ENCODE results near the gene TNRC6A.

The TNRC6A gene

DNA sequence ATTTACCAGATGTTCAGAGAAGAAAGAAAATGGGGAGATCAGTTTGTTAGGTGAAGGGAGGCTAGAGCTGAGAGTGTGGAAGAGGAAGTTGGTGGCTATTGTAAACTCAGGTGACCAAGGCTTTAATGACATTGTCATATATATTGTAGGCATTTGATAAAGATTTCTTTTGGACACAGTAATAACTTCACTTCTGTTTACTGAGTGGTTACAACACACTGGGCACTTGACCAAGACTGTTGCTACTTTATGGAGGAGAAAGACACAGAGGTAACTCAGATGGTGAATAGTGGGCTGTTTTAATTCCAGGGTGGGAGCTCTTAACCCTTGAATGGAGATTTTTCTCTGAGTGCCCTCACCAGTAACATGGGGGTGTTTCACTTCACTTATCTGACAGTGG is 46.0 kb downstream of the TNRC6A start:
- Histone ChIP-seq H3K27me3 (ENCODE audit: control insufficient read depth in 1 of 2, insufficient read depth in 2 of 2, low read length in 2 of 2) (no peaks in the 10 kb centered on the region), H3K4me3 (ENCODE audit: low read length in 2 of 2) (no peak overlapping the region), H3K27ac (ENCODE audit: low read length) (no peak overlapping the region), H3K36me3 (ENCODE audit: control insufficient read depth in 2 of 2, insufficient read depth in 2 of 2, low read length in 2 of 2) (peaks cover 12 to 23% of the 10 kb centered on the region in 2 donors), H3K9me3 (ENCODE audit: control insufficient read depth in 2 of 2, low read length in 2 of 2) (no peaks in the 10 kb centered on the region), H3K9ac (ENCODE audit: low read length in 2 of 2) (no peak overlapping the region), H3K4me1 (ENCODE audit: control insufficient read depth, insufficient read depth, low read length) (peaks cover 11% of the 10 kb centered on the region)

DNA sequence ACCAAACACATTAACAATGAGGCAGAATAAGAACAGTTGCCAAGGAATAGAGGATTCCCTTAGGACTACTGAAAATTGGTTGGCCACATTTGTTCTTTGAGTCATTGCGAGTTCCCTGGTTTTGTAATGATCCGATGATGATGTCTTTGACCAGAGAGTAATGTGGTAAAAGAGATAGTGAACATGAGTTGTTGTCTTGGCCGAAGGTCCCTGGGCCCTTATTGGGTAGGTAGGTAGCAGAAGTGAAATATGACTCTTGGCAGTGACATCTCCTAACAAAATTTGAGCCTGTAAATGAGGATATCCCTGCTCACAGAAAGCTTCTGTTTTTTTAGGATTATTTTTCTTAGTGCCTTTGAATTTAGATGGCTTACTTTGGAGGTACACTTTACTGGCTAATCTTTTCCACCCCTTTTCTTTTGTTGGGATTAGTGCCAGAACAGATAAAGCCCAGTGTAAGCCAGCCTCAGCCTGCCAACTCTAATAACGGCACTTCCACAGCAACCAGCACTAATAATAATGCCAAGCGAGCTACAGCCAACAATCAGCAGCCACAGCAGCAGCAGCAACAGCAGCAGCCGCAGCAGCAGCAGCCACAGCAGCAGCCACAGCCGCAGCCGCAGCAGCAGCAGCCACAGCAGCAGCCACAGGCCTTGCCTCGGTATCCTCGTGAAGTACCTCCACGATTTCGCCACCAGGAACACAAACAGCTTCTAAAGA is 47.2 kb downstream of the TNRC6A start:
- Histone ChIP-seq H3K4me1 (ENCODE audit: control insufficient read depth, insufficient read depth, low read length) (peaks cover 9% of the 10 kb centered on the region), H3K9me3 (ENCODE audit: control insufficient read depth in 2 of 2, low read length in 2 of 2) (no peaks in the 10 kb centered on the region), H3K27me3 (ENCODE audit: control insufficient read depth in 1 of 2, insufficient read depth in 2 of 2, low read length in 2 of 2) (no peaks in the 10 kb centered on the region), H3K4me3 (ENCODE audit: low read length in 2 of 2) (peak overlapping the region in 1 of 2 donors; percentile 16), H3K9ac (ENCODE audit: low read length in 2 of 2) (no peak overlapping the region), H3K36me3 (ENCODE audit: control insufficient read depth in 2 of 2, insufficient read depth in 2 of 2, low read length in 2 of 2) (peaks cover 15 to 26% of the 10 kb centered on the region in 2 donors), H3K27ac (ENCODE audit: low read length) (peak overlapping the region; percentile 50)

DNA sequence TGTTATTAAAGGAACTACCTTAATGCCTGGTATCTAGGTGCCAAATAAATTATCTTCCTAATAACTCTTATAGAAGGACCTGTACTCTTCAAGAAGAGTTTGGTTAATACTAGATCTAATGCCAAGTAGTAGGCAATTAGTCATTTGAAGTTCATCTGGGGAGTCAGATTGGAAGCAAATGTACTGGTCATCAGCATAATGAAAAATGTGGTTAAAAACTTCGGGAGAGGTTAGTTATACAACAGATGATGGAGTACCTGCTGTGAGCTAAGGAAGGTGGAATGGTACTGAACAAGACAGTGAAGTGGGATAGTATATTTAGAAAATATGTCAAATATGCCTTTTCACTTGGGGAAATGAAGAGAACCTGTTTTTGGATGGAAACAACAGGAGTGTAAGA is 49.2 kb downstream of the TNRC6A start:
- no peaks in the 10 kb centered on the region for H3K27me3 ChIP-seq (ENCODE audit: control insufficient read depth in 1 of 2, insufficient read depth in 2 of 2, low read length in 2 of 2)
- H3K36me3 ChIP-seq (ENCODE audit: control insufficient read depth in 2 of 2, insufficient read depth in 2 of 2, low read length in 2 of 2), result peaks cover 21 to 31% of the 10 kb centered on the region in 2 donors
- peaks cover 7% of the 10 kb centered on the region for H3K4me1 ChIP-seq (ENCODE audit: control insufficient read depth, insufficient read depth, low read length)
- H3K4me3 ChIP-seq (ENCODE audit: low read length in 2 of 2), result no peak overlapping the region
- H3K9ac ChIP-seq (ENCODE audit: low read length in 2 of 2), result no peak overlapping the region
- H3K27ac ChIP-seq (ENCODE audit: low read length), result peak overlapping the region; percentile 50
- no peaks in the 10 kb centered on the region for H3K9me3 ChIP-seq (ENCODE audit: control insufficient read depth in 2 of 2, low read length in 2 of 2)

DNA sequence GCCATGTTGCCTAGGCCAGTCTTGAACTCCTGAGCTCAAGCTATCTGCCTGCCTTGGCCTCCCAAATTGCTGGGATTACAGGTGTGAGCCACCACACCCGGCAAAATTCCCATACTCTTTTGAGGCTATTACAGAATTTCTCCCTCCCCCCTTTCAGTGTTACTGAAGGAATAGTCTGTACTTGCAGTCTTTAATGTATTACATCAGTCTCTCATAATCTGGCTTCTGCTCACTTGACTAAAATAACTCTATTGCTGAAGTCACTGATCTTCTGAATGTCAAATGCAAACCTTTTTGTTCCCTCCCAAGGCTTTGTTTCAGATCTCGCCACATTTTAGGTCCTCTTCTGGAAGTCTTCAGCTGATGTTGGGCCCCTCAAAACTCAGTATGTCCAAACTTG is 51.8 kb downstream of the TNRC6A start:
- no peaks in the 10 kb centered on the region for H3K9me3 ChIP-seq (ENCODE audit: control insufficient read depth in 2 of 2, low read length in 2 of 2)
- H3K9ac ChIP-seq (ENCODE audit: low read length in 2 of 2), result no peak overlapping the region
- H3K27me3 ChIP-seq (ENCODE audit: control insufficient read depth in 1 of 2, insufficient read depth in 2 of 2, low read length in 2 of 2), result no peaks in the 10 kb centered on the region
- H3K36me3 ChIP-seq (ENCODE audit: control insufficient read depth in 2 of 2, insufficient read depth in 2 of 2, low read length in 2 of 2), result peaks cover 21 to 29% of the 10 kb centered on the region in 2 donors
- no peak overlapping the region for H3K4me3 ChIP-seq (ENCODE audit: low read length in 2 of 2)
- no peak overlapping the region for H3K27ac ChIP-seq (ENCODE audit: low read length)
- no peaks in the 10 kb centered on the region for H3K4me1 ChIP-seq (ENCODE audit: control insufficient read depth, insufficient read depth, low read length)

GRCh38 chr16:24784121-24784520 is 54.7 kb downstream of the TNRC6A start:
- no peaks in the 10 kb centered on the region for H3K27me3 ChIP-seq (ENCODE audit: control insufficient read depth in 1 of 2, insufficient read depth in 2 of 2, low read length in 2 of 2)
- no peaks in the 10 kb centered on the region for H3K9me3 ChIP-seq (ENCODE audit: control insufficient read depth in 2 of 2, low read length in 2 of 2)
- H3K9ac ChIP-seq (ENCODE audit: low read length in 2 of 2), result no peak overlapping the region
- peaks cover 15 to 16% of the 10 kb centered on the region in 2 donors for H3K36me3 ChIP-seq (ENCODE audit: control insufficient read depth in 2 of 2, insufficient read depth in 2 of 2, low read length in 2 of 2)
- H3K4me1 ChIP-seq (ENCODE audit: control insufficient read depth, insufficient read depth, low read length), result no peaks in the 10 kb centered on the region
- H3K4me3 ChIP-seq (ENCODE audit: low read length in 2 of 2), result no peak overlapping the region
- H3K27ac ChIP-seq (ENCODE audit: low read length), result no peak overlapping the region

DNA sequence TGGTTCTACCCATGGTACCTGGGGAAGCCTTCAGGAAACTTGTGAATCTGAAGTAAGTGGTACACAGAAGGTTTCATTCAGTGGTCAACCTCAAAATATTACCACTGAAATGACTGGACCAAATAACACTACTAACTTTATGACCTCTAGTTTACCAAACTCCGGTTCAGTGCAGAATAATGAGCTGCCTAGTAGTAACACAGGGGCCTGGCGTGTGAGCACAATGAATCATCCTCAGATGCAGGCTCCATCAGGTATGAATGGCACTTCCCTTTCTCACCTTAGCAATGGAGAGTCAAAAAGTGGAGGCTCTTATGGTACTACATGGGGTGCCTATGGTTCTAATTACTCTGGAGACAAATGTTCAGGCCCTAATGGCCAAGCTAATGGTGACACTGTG is 60.4 kb downstream of the TNRC6A start:
- H3K27me3 ChIP-seq (ENCODE audit: control insufficient read depth in 1 of 2, insufficient read depth in 2 of 2, low read length in 2 of 2), result no peaks in the 10 kb centered on the region
- H3K9me3 ChIP-seq (ENCODE audit: control insufficient read depth in 2 of 2, low read length in 2 of 2), result no peaks in the 10 kb centered on the region
- H3K36me3 ChIP-seq (ENCODE audit: control insufficient read depth in 2 of 2, insufficient read depth in 2 of 2, low read length in 2 of 2), result peaks cover 19 to 32% of the 10 kb centered on the region in 2 donors
- no peak overlapping the region for H3K4me3 ChIP-seq (ENCODE audit: low read length in 2 of 2)
- no peak overlapping the region for H3K9ac ChIP-seq (ENCODE audit: low read length in 2 of 2)
- no peak overlapping the region for H3K27ac ChIP-seq (ENCODE audit: low read length)
- H3K4me1 ChIP-seq (ENCODE audit: control insufficient read depth, insufficient read depth, low read length), result peaks cover 8% of the 10 kb centered on the region

DNA sequence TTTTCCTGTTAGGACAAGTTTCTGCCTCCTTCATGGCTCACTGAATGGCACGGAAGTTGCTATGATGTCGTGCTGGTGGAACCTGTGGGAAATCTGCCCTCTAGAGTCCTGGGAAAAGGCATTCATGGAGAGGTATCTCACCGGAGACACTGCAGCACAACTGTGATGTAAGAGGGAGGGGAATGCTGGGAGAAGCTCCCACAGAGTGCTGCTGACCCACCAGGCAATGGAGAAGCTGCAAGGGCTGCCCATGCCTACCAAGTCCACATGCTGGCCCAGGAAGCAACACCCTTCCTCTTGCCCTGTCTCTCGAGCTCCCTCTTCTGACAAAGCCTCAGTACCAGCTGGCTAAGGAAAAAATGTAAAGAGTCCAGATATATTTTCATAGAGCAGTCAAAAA is 71.1 kb downstream of the TNRC6A start:
- Histone ChIP-seq H3K4me1 (ENCODE audit: control insufficient read depth, insufficient read depth, low read length) (no peaks in the 10 kb centered on the region), H3K27me3 (ENCODE audit: control insufficient read depth in 1 of 2, insufficient read depth in 2 of 2, low read length in 2 of 2) (no peaks in the 10 kb centered on the region), H3K27ac (ENCODE audit: low read length) (no peak overlapping the region), H3K4me3 (ENCODE audit: low read length in 2 of 2) (no peak overlapping the region), H3K36me3 (ENCODE audit: control insufficient read depth in 2 of 2, insufficient read depth in 2 of 2, low read length in 2 of 2) (peaks cover 65 to 81% of the 10 kb centered on the region in 2 donors), H3K9me3 (ENCODE audit: control insufficient read depth in 2 of 2, low read length in 2 of 2) (no peaks in the 10 kb centered on the region), H3K9ac (ENCODE audit: low read length in 2 of 2) (no peak overlapping the region)

DNA sequence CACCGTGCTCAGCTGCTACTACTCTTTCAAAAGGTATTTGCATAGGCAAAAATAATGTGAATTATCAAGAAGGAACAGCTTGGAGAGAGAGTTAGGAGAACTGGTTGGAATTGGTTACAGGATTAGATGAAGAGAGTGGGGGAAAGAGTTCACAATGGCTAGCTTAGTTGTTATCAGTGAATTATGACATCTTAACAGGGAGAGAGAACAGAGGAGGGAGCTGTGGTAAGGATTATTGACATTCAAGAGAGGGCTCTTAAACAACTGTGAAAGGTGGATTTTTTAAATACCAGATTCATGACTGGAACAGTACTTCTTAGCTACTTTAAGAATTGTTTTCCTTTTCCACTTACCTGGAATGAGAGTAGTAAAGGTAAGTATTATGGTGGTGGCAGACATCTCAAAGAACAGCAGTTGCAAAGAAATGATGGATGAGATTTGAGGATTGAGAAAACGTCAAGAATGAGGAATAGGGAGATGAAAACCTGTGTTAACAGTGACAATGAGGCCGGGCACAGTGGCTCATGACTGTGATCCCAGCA is 72.4 kb downstream of the TNRC6A start:
- no peak overlapping the region for H3K9ac ChIP-seq (ENCODE audit: low read length in 2 of 2)
- no peak overlapping the region for H3K27ac ChIP-seq (ENCODE audit: low read length)
- no peaks in the 10 kb centered on the region for H3K9me3 ChIP-seq (ENCODE audit: control insufficient read depth in 2 of 2, low read length in 2 of 2)
- H3K27me3 ChIP-seq (ENCODE audit: control insufficient read depth in 1 of 2, insufficient read depth in 2 of 2, low read length in 2 of 2), result no peaks in the 10 kb centered on the region
- H3K4me1 ChIP-seq (ENCODE audit: control insufficient read depth, insufficient read depth, low read length), result no peaks in the 10 kb centered on the region
- peaks cover 69 to 84% of the 10 kb centered on the region in 2 donors for H3K36me3 ChIP-seq (ENCODE audit: control insufficient read depth in 2 of 2, insufficient read depth in 2 of 2, low read length in 2 of 2)
- no peak overlapping the region for H3K4me3 ChIP-seq (ENCODE audit: low read length in 2 of 2)

- Histone ChIP-seq H3K27me3 (ENCODE audit: control insufficient read depth in 1 of 2, insufficient read depth in 2 of 2, low read length in 2 of 2) (no peaks in the 10 kb centered on the region), H3K9ac (ENCODE audit: low read length in 2 of 2) (no peak overlapping the region), H3K27ac (ENCODE audit: low read length) (no peak overlapping the region), H3K36me3 (ENCODE audit: control insufficient read depth in 2 of 2, insufficient read depth in 2 of 2, low read length in 2 of 2) (peaks cover 61 to 81% of the 10 kb centered on the region in 2 donors), H3K9me3 (ENCODE audit: control insufficient read depth in 2 of 2, low read length in 2 of 2) (no peaks in the 10 kb centered on the region), H3K4me1 (ENCODE audit: control insufficient read depth, insufficient read depth, low read length) (no peaks in the 10 kb centered on the region), H3K4me3 (ENCODE audit: low read length in 2 of 2) (no peak overlapping the region)
Observed at GRCh38 chr16:24805484-24805883, 76.0 kb downstream of the TNRC6A start.

DNA sequence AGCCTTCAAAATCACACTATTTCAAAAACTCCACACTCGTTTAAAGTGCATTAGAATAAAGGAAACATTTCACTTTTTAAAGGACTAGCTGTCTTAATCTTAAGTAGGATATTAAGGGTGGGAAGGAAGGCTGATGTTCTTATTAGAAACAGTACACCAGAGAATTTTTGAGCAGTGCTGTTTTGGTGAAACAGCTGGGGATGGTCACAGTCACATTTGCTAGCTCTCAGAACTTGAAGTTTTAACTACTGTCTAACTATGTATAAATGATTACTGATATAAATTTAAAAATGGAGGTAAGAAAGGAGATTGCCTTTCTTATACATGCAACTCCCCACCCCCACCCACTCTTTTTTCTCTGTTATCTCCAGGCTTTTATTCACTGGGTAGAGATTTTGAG is 77.8 kb downstream of the TNRC6A start:
- Histone ChIP-seq H3K9ac (ENCODE audit: low read length in 2 of 2) (no peak overlapping the region), H3K27me3 (ENCODE audit: control insufficient read depth in 1 of 2, insufficient read depth in 2 of 2, low read length in 2 of 2) (no peaks in the 10 kb centered on the region), H3K27ac (ENCODE audit: low read length) (no peak overlapping the region), H3K4me3 (ENCODE audit: low read length in 2 of 2) (no peak overlapping the region), H3K36me3 (ENCODE audit: control insufficient read depth in 2 of 2, insufficient read depth in 2 of 2, low read length in 2 of 2) (peaks cover 63 to 76% of the 10 kb centered on the region in 2 donors), H3K9me3 (ENCODE audit: control insufficient read depth in 2 of 2, low read length in 2 of 2) (no peaks in the 10 kb centered on the region), H3K4me1 (ENCODE audit: control insufficient read depth, insufficient read depth, low read length) (no peaks in the 10 kb centered on the region)

Measured in stomach smooth muscle (tissue), 2 donors.